WTC11 (cell line): Measurements from ENCODE around the gene MYOZ1. TPM values are rescaled to one million over a fixed set of nuclear protein-coding genes. Genes with fewer than 3 reads are reported as not detected.

ENCODE experiments used
- ATAC-seq: fragments of 200-7000 bp; cut with Tn5 transposase; 2 replicates; pipeline ENCODE4 v1.10.0; 2021; ENCODE audit warnings: mild to moderate bottlenecking, moderate library complexity
- CTCF ChIA-PET: fragments of 300-600 bp; sonication (Branson Sonifier 250); formaldehyde crosslinking; loops from one replicate; lab custom pipeline; 2021; ENCODE audit warnings: antibody characterized with exemption; lab: Charles Lee
- POLR2A ChIA-PET: fragments of 350-600 bp; sonication (Branson Sonifier 250); formaldehyde crosslinking; loops from one replicate; lab custom pipeline; 2021; ENCODE audit warnings: antibody characterized with exemption; lab: Charles Lee
- DNase-seq: peaks from one replicate; pipeline ENCODE4 v3.0.0; 2021; ENCODE audit warnings: low spot score
- H3K27ac Mint-ChIP-seq: 2 replicates; pipeline ENCODE4 v1.8.0; 2021; ENCODE audit warnings: mixed read lengths
- H3K27me3 Mint-ChIP-seq: 2 replicates; pipeline ENCODE4 v1.8.0; 2021; ENCODE audit warnings: low read depth, mild to moderate bottlenecking, moderate library complexity, mixed read lengths
- H3K36me3 Mint-ChIP-seq: 2 replicates; pipeline ENCODE4 v1.8.0; 2021; ENCODE audit warnings: mixed read lengths
- H3K4me1 Mint-ChIP-seq: 2 replicates; pipeline ENCODE4 v1.8.0; 2022; ENCODE audit warnings: mixed read lengths
- H3K4me3 Mint-ChIP-seq: 2 replicates; pipeline ENCODE4 v1.8.0; 2021; ENCODE audit warnings: mild to moderate bottlenecking, moderate library complexity, mixed read lengths
- H3K9me3 Mint-ChIP-seq: 2 replicates; pipeline ENCODE4 v1.8.0; 2021; ENCODE audit warnings: mixed read lengths
- AR ChIP-seq: fragments of 250-450 bp; sonication (Bioruptor Pico); IDR thresholded peaks from 2 replicates; pipeline ENCODE4 v1.9.0; 2021; ENCODE audit warnings: mild to moderate bottlenecking
- ATF3 ChIP-seq: sonication (generic); formaldehyde crosslinking; conservative IDR thresholded peaks from 2 replicates; pipeline ENCODE4 v1.8.1; 2022; ENCODE audit warnings: mild to moderate bottlenecking, missing genetic modification reagents
- ATF6 ChIP-seq: sonication (generic); formaldehyde crosslinking; IDR thresholded peaks from 2 replicates; pipeline ENCODE4 v1.8.1; 2023; ENCODE audit warnings: mild to moderate bottlenecking, missing genetic modification reagents
- E2F1 ChIP-seq: sonication (generic); formaldehyde crosslinking; IDR thresholded peaks from 2 replicates; pipeline ENCODE4 v1.8.0; 2022; ENCODE audit warnings: mild to moderate bottlenecking, missing genetic modification reagents
- EMX1 ChIP-seq: fragments of 250-450 bp; sonication (Bioruptor Pico); IDR thresholded peaks from 2 replicates; pipeline ENCODE4 v1.8.0; 2021; ENCODE audit warnings: mild to moderate bottlenecking
- ETV6 ChIP-seq: sonication (generic); formaldehyde crosslinking; IDR thresholded peaks from 2 replicates; pipeline ENCODE4 v1.8.1; 2022; ENCODE audit warnings: mild to moderate bottlenecking, missing genetic modification reagents
- FOXP1 ChIP-seq: sonication (generic); formaldehyde crosslinking; IDR thresholded peaks from 2 replicates; pipeline ENCODE4 v1.8.0; 2022; ENCODE audit warnings: missing genetic modification reagents, mild to moderate bottlenecking, moderate library complexity, borderline replicate concordance
- GTF2I ChIP-seq: fragments of 250-450 bp; sonication (Bioruptor Pico); conservative IDR thresholded peaks from 2 replicates; pipeline ENCODE4 v1.4.0; 2021; ENCODE audit warnings: mild to moderate bottlenecking
- IRF1 ChIP-seq: sonication (generic); formaldehyde crosslinking; IDR thresholded peaks from 2 replicates; pipeline ENCODE4 v1.8.0; 2023; ENCODE audit warnings: missing genetic modification reagents
- MXD4 ChIP-seq: fragments of 250-450 bp; sonication (Bioruptor Pico); IDR thresholded peaks from 2 replicates; pipeline ENCODE4 v1.8.0; 2021; ENCODE audit warnings: mild to moderate bottlenecking, moderate library complexity, borderline replicate concordance
- PREB ChIP-seq: sonication (generic); formaldehyde crosslinking; IDR thresholded peaks from 2 replicates; pipeline ENCODE4 v1.8.1; 2022; ENCODE audit warnings: mild to moderate bottlenecking, missing genetic modification reagents, moderate library complexity, borderline replicate concordance
- SMAD3 ChIP-seq: sonication (generic); formaldehyde crosslinking; IDR thresholded peaks from 2 replicates; pipeline ENCODE4 v1.8.0; 2022; ENCODE audit warnings: missing genetic modification reagents, mild to moderate bottlenecking, borderline replicate concordance
- SMAD4 ChIP-seq: sonication (generic); formaldehyde crosslinking; IDR thresholded peaks from 2 replicates; pipeline ENCODE4 v1.8.0; 2022; ENCODE audit warnings: mild to moderate bottlenecking, missing genetic modification reagents
- SOX15 ChIP-seq: fragments of 250-450 bp; sonication (Bioruptor Pico); IDR thresholded peaks from 2 replicates; pipeline ENCODE4 v1.9.0; 2021; ENCODE audit warnings: mild to moderate bottlenecking
- SP1 ChIP-seq: sonication (generic); formaldehyde crosslinking; conservative IDR thresholded peaks from 2 replicates; pipeline ENCODE4 v1.8.1; 2022; ENCODE audit warnings: missing genetic modification reagents
- TEAD1 ChIP-seq: sonication (generic); formaldehyde crosslinking; IDR thresholded peaks from 2 replicates; pipeline ENCODE4 v1.8.0; 2022; ENCODE audit warnings: mild to moderate bottlenecking, missing genetic modification reagents
- ZBTB21 ChIP-seq: sonication (generic); formaldehyde crosslinking; IDR thresholded peaks from 2 replicates; pipeline ENCODE4 v1.8.1; 2023; ENCODE audit warnings: mild to moderate bottlenecking, missing genetic modification reagents, borderline replicate concordance
- ZNF138 ChIP-seq: sonication (generic); formaldehyde crosslinking; conservative IDR thresholded peaks from 2 replicates; pipeline ENCODE4 v1.8.1; 2022; ENCODE audit warnings: mild to moderate bottlenecking, moderate library complexity, missing genetic modification reagents
- ZNF281 ChIP-seq: sonication (generic); formaldehyde crosslinking; IDR thresholded peaks from 2 replicates; pipeline ENCODE4 v1.8.0; 2023; ENCODE audit warnings: mild to moderate bottlenecking, missing genetic modification reagents
- ZNF416 ChIP-seq: fragments of 250-450 bp; sonication (Bioruptor Pico); IDR thresholded peaks from 2 replicates; pipeline ENCODE4 v1.9.0; 2021; ENCODE audit warnings: mild to moderate bottlenecking, inconsistent platforms
- ZNF423 ChIP-seq: fragments of 250-450 bp; sonication (Bioruptor Pico); IDR thresholded peaks from 2 replicates; pipeline ENCODE4 v2.1.2; 2022; ENCODE audit warnings: mild to moderate bottlenecking, moderate library complexity
- total RNA-seq: library from RNA; stranded (reverse); gene quantifications from 3 replicates; pipeline ENCODE4 v1.2.3, GENCODE V29; 2021

Gene MYOZ1
- total RNA-seq, 1 experiment from 2014 or later: 3.0 TPM

- TF ChIP-seq IRF1 (CRISPR knock-in tag) (no peak), SOX15 (CRISPR knock-in tag) (no peak), ZBTB21 (no peak), ETV6 (CRISPR knock-in tag) (no peak), SP1 (CRISPR knock-in tag) (no peak), SMAD4 (CRISPR knock-in tag) (no peak), SMAD3 (CRISPR knock-in tag) (no peak), FOXP1 (no peak), E2F1 (CRISPR knock-in tag) (no peak)
Measured at GRCh38 chr10:73609116-73609515, 32.2 kb downstream of the MYOZ1 start (continued).

GRCh38 chr10:73601486-73601921 is 39.8 kb downstream of the MYOZ1 start:
- peak overlapping the region; percentile 93 for H3K27ac Mint-ChIP-seq
- no peaks in the 10 kb centered on the region; the same call in 1 of the 2 replicates for H3K9me3 Mint-ChIP-seq
- CTCF ChIA-PET: interaction anchor here (0.9 to 1.5 kb wide), 3 partner anchors 24 to 72 kb away, joined by 3 to 7 read pairs (median 3); no protein-coding TSS in a partner anchor
- TF ChIP-seq IRF1 (CRISPR knock-in tag) (no peak), ZNF416 (no peak), TEAD1 (CRISPR knock-in tag) (no peak), ZNF138 (no peak), ZNF423 (CRISPR knock-in tag) (no peak), AR (CRISPR knock-in tag) (no peak), GTF2I (no peak), EMX1 (no peak), PREB (CRISPR knock-in tag) (no peak), ATF3 (CRISPR knock-in tag) (no peak), MXD4 (CRISPR knock-in tag) (no peak), FOXP1 (no peak), ZNF281 (CRISPR knock-in tag) (no peak), ATF6 (CRISPR knock-in tag) (no peak)
- no peak overlapping the region for H3K4me3 Mint-ChIP-seq
- H3K36me3 Mint-ChIP-seq: peaks cover 9% of the 10 kb centered on the region
- POLR2A ChIA-PET: interaction anchor here (1.0 to 2.4 kb wide), 2 partner anchors 10 to 24 kb away, joined by 3 to 12 read pairs; partner anchors contain the start of gene USP54
- peaks cover 11% of the 10 kb centered on the region for H3K4me1 Mint-ChIP-seq
- ATAC-seq: peak; percentile 89
- H3K27me3 Mint-ChIP-seq: no peaks in the 10 kb centered on the region
- no peak for DNase-seq
